ENCODE results near the gene TENM4.

TENM4 gene

GRCh38 chr11:79447038-79447786 is 6.4 kb upstream of the TENM4 start:
- DNase-seq: no peak

GRCh38 chr11:79444923-79445322 is 4.1 kb upstream of the TENM4 start:
- DNase-seq: no peak

GRCh38 chr11:79441461-79441875 is 638 bp upstream of the TENM4 start:
- no peak for DNase-seq

GRCh38 chr11:79439886-79440570 is 802 bp downstream of the TENM4 start:
- no peak for DNase-seq

GRCh38 chr11:79439410-79439885 is 1.4 kb downstream of the TENM4 start:
- DNase-seq: no peak

GRCh38 chr11:79438631-79439409 is 2.0 kb downstream of the TENM4 start:
- DNase-seq: no peak

- DNase-seq: no peak
Measured at GRCh38 chr11:79437981-79438630, 2.7 kb downstream of the TENM4 start.

GRCh38 chr11:79437278-79437980 is 3.4 kb downstream of the TENM4 start:
- DNase-seq: no peak

GRCh38 chr11:79436919-79437277 is 3.9 kb downstream of the TENM4 start:
- DNase-seq: no peak

GRCh38 chr11:79434283-79434682 is 6.5 kb downstream of the TENM4 start:
- DNase-seq: no peak

GRCh38 chr11:79432138-79432537 is 8.7 kb downstream of the TENM4 start:
- no peak for DNase-seq

GRCh38 chr11:79431535-79431934 is 9.3 kb downstream of the TENM4 start:
- DNase-seq: no peak

GRCh38 chr11:79430280-79430679 is 10.6 kb downstream of the TENM4 start:
- DNase-seq: no peak

- DNase-seq: no peak
Measured at GRCh38 chr11:79428406-79428805, 12.4 kb downstream of the TENM4 start.

- DNase-seq: no peak
Measured at GRCh38 chr11:79427611-79428327, 13.1 kb downstream of the TENM4 start.

GRCh38 chr11:79427126-79427525 is 13.7 kb downstream of the TENM4 start:
- DNase-seq: no peak

- no peak for DNase-seq
Measured at GRCh38 chr11:79425463-79425862, 15.4 kb downstream of the TENM4 start.

- DNase-seq: no peak
Measured at GRCh38 chr11:79423736-79424135, 17.1 kb downstream of the TENM4 start.

GRCh38 chr11:79422866-79423265 is 18.0 kb downstream of the TENM4 start:
- DNase-seq: no peak

- DNase-seq: no peak
Measured at GRCh38 chr11:79421820-79422219, 19.0 kb downstream of the TENM4 start.

GRCh38 chr11:79419120-79419519 is 21.7 kb downstream of the TENM4 start:
- no peak for DNase-seq

- no peak for DNase-seq
Measured at GRCh38 chr11:79418241-79418640, 22.6 kb downstream of the TENM4 start.

All from bone marrow (tissue), 2 donors.